GOT3 (cell line): Measurements from ENCODE around the gene TBPL2.
"Not testable (repeated sequence)": the region's sequence is repeated elsewhere in the genome, so short reads cannot be mapped to it uniquely, and the experiment has no call there.

Source experiments
- DNase-seq: peaks from one replicate; lab custom pipeline; 2025; ENCODE audit warnings: mixed read lengths; lab: John Stamatoyannopoulos, UW

The TBPL2 gene

GRCh38 chr14:55404173-55404854 is 36.1 kb downstream of the TBPL2 start:
- DNase-seq, result no peak

- DNase-seq, result no peak
Measured at GRCh38 chr14:55401751-55402150, 38.7 kb downstream of the TBPL2 start.

DNA sequence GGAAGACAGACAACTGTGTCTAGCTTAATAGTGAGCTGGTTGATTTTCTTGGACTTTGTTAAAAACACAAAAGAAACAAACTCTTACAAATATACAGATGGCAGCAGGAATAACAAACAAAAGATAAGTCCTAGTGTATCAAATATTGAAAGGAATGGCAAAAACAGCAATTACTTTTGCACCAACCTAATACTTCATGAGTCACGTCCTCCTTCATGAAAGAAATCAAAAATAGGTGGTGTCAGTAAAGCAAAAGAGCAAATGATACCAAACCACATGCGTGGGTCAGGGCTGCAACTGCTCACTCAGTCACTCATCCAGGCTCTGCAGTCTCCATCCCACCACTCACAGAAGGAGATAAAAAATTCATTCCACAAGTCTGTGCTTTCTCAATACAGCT is 40.6 kb downstream of the TBPL2 start:
- no peak for DNase-seq

- no peak for DNase-seq
Measured at GRCh38 chr14:55399183-55399582, 41.2 kb downstream of the TBPL2 start.

DNA sequence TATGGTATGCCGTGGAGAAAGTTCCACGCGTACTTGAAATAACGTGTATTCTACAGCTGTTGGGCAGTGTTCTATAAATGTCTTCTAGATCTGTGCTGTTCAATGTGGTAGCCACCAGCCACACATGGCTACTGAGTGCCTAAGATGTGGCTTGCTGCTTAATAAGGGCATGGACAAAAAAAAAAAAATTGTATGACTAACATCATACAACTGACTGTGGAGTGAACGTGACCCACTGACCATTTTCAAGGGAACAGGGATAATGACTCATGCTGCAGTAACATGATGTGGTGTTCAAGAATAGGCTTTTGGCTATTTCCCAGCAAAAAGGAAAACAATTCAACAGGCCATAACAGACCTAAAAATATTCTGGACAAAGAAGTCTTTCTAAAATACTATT is 41.7 kb downstream of the TBPL2 start:
- DNase-seq, result no peak

DNA sequence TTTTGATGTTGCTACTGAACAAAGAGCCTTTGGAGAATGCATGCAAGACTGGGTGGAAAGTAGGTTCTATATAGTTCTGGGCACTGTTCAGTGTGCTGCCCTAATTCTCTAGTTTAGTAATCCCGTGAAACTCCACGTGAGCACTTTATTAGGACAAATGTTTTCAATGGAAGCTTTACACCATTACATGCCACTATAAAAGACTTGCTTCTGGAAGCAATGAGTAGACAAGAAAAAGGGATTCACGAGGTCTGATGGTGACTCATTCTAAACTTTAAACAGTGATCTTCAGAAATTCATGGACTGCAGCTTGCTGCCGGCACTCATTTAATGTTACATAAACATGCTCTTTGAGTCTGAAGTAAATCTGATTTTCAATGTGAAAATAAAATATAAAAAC is 51.1 kb downstream of the TBPL2 start:
- DNase-seq, result no peak

DNA sequence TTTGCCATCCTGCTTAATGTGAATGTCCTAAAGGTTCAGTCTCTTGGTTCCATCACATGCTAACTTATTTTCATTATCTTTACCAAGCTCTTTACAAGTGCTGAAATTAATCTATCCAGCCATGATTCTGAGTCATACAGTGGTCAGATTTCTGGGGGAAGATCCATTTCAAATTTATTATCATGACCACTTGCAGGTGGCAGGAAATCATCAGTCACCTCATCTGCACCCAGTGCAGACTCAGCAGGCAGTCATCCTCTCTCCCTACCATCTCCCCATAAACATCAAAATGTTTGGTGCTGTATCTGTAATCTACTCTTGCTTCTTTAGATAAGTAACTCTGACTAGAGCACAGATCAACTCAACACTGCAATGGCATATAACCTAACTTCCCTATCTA is 52.3 kb downstream of the TBPL2 start:
- DNase-seq, result no peak

DNA sequence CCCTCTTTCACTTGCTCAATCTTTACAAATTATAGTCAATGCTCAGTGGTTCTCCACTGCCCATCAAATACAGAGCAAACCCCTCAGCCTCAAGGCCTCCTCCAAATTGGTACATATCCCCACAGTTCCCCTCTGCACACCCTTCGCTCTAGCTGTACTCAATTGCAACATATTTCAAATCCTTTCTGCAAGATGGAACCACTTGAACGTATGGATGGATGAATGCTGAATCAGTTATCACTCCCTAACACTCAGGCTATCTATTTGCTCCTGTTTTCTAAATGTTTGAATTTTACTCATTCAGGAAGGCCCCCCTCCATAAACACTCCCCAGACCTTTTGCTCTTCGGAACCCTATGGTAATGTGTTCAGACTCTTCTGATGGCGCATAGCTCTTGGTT is 53.3 kb downstream of the TBPL2 start:
- DNase-seq, result no peak

DNA sequence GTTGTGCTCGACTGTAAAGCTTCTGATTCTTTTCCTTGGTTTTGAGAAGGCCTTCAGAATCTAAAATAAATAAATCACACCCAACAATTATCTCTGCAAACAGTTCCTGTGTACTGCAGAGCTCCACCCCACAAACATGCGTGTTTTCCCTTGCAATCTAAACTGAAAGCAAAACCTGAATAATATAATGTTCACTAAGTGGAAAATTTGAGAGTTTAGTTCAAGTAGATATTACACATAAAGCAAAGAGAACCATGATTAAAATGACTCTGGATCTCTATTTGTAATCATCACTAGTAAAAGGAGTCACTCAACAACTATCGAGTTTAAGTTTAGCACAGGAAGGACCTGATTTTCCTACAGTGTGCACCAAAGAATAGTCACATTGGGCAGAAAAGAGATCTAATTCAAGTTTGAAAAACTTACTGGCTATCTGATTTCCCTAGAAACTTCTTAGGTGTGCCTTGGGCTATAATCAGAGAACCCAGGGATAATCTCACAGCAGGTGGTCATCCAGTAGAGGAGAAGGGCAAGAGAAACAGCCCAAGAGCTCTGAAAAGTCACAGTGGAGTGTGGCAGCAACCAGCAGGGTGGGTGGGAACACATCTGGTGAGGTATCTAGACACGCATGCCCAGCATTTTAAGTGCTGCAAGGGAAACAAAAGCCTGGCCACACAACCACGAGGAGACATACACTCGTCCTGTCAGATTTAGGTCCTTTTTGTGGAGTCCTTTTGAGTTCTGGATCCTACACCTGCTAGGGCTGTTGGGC is 54.2 kb downstream of the TBPL2 start:
- DNase-seq, result no peak

- no peak for DNase-seq
Measured at GRCh38 chr14:55384536-55384935, 55.9 kb downstream of the TBPL2 start.

- no peak for DNase-seq
Measured at GRCh38 chr14:55383541-55384140, 56.8 kb downstream of the TBPL2 start.

- DNase-seq, result not testable (repeated sequence)
Measured at GRCh38 chr14:55383056-55383466, 57.4 kb downstream of the TBPL2 start.

DNA sequence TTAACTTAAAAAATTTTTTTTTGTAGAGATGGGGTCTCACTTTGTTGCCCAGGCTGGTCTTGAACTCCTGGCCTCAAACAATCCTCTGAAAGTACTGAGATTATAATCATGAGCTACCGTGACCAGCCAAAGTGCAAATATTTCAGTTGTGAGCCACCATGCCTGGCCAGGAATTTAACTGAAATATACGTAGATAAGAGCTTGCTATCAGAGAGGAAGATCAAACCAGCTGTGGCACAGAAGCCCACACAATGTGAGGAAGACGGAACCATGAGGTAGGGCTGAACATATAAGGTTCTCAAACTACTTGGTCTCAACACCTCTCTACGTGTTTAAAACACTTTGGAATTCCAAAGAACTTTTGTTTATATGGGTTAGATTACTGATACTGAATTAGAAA is 57.9 kb downstream of the TBPL2 start:
- no peak for DNase-seq

- no peak for DNase-seq
Measured at GRCh38 chr14:55381561-55381960, 58.9 kb downstream of the TBPL2 start.

DNA sequence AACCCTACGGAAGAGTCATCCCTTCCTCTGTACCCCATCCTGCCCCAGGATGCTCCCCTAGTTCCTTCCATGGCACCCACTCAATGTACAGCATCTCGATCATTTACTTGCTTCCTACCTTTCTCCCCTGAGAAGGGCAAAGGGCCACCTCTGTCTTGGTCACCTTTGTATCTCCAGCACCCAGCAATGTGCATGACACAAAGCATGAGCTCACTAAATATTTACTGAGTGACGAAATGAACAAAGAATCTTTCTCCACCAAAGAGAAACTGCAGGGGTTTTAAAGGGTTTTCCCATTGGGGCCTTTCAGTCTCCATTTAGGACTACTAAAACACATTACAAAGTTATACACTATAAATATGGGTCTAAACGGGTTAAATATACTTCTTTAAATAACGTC is 59.4 kb downstream of the TBPL2 start:
- no peak for DNase-seq

GRCh38 chr14:55377236-55377635 is 63.2 kb downstream of the TBPL2 start:
- no peak for DNase-seq

GRCh38 chr14:55374771-55375170 is 65.6 kb downstream of the TBPL2 start:
- DNase-seq, result no peak

DNA sequence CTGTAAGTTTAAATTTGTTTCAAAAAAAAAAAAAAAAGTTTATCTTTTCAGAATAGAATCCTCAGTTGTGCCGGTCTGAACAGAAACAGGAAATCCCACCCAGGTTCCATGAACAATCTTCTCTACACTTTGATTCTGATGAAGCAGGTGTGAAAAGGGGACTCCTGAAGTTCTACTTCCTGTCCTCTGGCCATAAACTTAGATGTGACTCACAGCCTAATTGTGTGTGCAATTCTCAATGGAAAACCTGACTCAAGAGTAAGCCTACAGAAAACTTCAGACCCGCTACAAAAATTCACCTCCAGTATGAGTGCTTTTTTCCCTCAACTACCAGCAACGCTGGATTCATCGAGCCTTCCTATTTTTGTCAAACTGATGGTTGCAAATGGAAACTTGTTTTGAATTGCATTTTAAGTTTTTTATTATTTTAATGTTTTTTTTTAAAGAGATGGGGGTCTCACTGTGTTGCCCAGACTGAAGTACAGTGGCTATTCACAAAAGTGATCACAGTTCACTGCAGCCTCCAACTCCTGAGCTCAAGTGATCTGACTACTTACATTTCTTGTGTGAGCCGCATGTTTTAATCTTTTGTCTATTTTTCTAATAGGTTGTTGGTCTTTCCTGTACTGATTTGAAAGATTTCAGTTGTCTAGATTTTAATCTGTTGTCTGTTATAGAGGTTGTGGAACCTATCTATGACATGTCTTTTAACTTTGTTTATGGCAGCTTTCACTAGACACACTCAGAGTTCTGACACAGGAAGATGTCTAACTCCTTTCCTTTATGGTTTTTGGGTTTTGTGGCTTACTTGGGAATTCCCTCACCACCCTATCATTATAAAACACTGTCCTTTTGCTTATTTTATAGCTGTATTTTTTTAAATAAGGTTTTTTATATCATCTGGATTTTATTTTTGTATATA is 66.4 kb downstream of the TBPL2 start:
- no peak for DNase-seq

DNA sequence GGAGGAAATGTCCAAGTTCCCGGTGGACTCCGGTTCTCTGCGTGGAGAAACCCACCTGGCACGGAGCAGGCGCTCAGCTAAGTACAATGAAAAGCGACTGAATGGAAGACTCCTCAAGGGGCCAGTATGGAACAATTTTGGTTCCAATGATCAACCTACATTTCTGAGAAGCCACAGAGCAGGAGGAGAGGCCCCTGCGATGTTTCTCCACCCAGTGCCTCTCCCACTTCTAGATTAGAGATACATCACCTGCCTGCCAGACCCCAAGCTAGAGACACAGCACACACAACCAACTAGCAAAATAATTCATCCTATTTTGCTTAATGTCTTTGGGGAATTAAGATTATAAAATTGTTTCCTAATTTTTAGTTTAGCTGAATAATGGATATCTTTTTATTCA is 67.6 kb downstream of the TBPL2 start:
- no peak for DNase-seq

DNA sequence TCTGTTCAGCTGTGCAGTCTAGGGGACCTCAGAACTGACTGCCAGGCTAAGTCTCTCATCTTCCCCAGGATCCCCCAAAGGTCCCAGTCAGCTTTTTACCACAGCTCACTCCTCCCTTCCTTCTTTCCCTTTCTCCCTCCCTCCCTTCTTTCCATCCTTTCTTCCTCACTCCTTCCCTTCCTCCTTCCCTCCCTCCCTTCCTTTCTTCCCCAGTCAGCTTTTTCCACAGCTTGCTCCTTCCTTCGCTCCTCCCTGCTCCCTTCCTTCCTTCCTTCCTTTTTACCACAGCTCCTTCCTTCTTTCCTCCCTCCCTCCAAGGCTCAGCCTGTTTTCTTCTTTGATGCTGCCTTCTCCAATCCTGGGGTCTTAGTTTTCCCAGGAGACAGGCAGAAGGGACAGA is 68.0 kb downstream of the TBPL2 start:
- no peak for DNase-seq

DNA sequence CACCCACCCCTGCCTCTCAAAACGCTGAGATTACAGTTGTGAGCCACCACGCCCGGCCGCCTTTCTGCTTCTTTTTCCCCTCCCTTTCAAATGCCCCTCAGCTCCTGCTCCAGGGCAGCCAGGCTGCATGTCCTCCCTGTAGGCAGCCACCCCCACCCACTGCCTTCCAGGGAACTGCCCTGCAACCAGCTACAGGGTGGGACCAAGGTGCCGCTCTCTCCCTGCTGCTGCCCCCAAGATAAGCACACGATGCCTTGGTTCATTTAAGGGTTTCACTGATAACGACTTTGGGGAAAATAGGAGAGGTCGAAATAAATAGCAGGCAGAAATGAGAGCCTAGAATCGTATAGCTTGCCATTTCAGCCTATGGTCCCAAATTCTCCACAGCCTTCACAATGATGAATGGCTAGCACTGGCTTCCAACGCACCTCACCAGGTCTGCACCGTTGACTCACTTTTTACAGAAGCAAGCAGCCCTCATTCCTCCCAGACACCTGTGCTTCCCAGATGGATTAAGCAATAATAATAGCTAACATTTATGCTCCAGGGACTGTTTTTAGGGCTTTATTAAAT is 69.4 kb downstream of the TBPL2 start:
- DNase-seq, result no peak

- no peak for DNase-seq
Measured at GRCh38 chr14:55366271-55366670, 74.1 kb downstream of the TBPL2 start.
